ENCODE measurements around the gene ARHGEF4.

The ARHGEF4 gene

GRCh38 chr2:131081190-131081589 is 244.5 kb downstream of the ARHGEF4 start:
- H3K27me3 ChIP-seq, result no peaks in the 10 kb centered on the region
- no peak overlapping the region for H3K4me3 ChIP-seq
- H3K36me3 ChIP-seq, result peaks cover 35 to 66% (median 41%) of the 10 kb centered on the region in 3 donors
- intact Hi-C loops (cut with DNase I; ENCODE audit: low total_unique reads), result no loop called here
- no peak overlapping the region for H3K27ac ChIP-seq
- peaks cover 0 to 21% (median 9%) of the 10 kb centered on the region in 4 donors for H3K4me1 ChIP-seq
- H3K9me3 ChIP-seq, result no peaks in the 10 kb centered on the region
- TF ChIP-seq CTCF (IDR thresholded peaks at IDR 0.05), result no peak
- DNase-seq, result no peak

- DNase-seq, result no peak
- intact Hi-C loops (cut with DNase I; ENCODE audit: low total_unique reads), result no loop called here
- Histone ChIP-seq H3K27ac (no peak overlapping the region), H3K27me3 (no peaks in the 10 kb centered on the region), H3K9me3 (no peaks in the 10 kb centered on the region), H3K4me1 (peaks cover 0 to 27% (median 10%) of the 10 kb centered on the region in 4 donors), H3K4me3 (no peak overlapping the region), H3K36me3 (peaks cover 31 to 49% (median 32%) of the 10 kb centered on the region in 3 donors)
- no peak for TF ChIP-seq CTCF (IDR thresholded peaks at IDR 0.05)
Measured at GRCh38 chr2:131085646-131086045, 248.9 kb downstream of the ARHGEF4 start.

- no peak for DNase-seq
- Histone ChIP-seq H3K9me3 (no peaks in the 10 kb centered on the region), H3K4me3 (peak overlapping the region; percentile 73 to 91), H3K36me3 (peaks cover 3 to 18% (median 16%) of the 10 kb centered on the region in 3 donors), H3K27ac (peak overlapping the region; percentile 95 to 96), H3K4me1 (peaks cover 0 to 20% (median 13%) of the 10 kb centered on the region in 4 donors), H3K27me3 (no peaks in the 10 kb centered on the region)
- intact Hi-C loops (cut with DNase I; ENCODE audit: low total_unique reads), result loop anchor here (10.0 kb wide), 1 partner anchor 908 kb away; the partner anchor contains the start of genes MZT2B and SMPD4
- TF ChIP-seq CTCF (IDR thresholded peaks at IDR 0.05), result no peak
Measured at GRCh38 chr2:131092458-131093005, 255.8 kb downstream of the ARHGEF4 start.

GRCh38 chr2:131093006-131093695 is 256.4 kb downstream of the ARHGEF4 start, which contains the start of gene FAM168B:
Gene FAM168B, minus strand, starts transcription at chr2:131093460. Its CDS starts 10,814 bp downstream, at chr2:131082646.
- TF ChIP-seq CTCF (IDR thresholded peaks at IDR 0.05), result no peak
- intact Hi-C loops (cut with DNase I; ENCODE audit: low total_unique reads), result loop anchor here (10.0 kb wide), 1 partner anchor 908 kb away; the partner anchor contains the start of genes MZT2B and SMPD4

GRCh38 chr2:131093696-131094462 is 257.2 kb downstream of the ARHGEF4 start:
- Histone ChIP-seq H3K27me3 (no peaks in the 10 kb centered on the region), H3K4me1 (peaks cover 0 to 20% (median 13%) of the 10 kb centered on the region in 4 donors), H3K27ac (peak overlapping the region; percentile 95 to 96), H3K4me3 (peak overlapping the region; percentile 73 to 91), H3K9me3 (no peaks in the 10 kb centered on the region), H3K36me3 (peaks cover 0 to 7% (median 6%) of the 10 kb centered on the region in 3 donors)
- DNase-seq, result no peak
- intact Hi-C loops (cut with DNase I; ENCODE audit: low total_unique reads), result loop anchor here (10.0 kb wide), 1 partner anchor 909 kb away; the partner anchor contains the start of genes MZT2B and SMPD4
- TF ChIP-seq CTCF (IDR thresholded peaks at IDR 0.05), result no peak

More at GRCh38 chr2:131093006-131093695, 256.4 kb downstream of the ARHGEF4 start, which contains the start of gene FAM168B:
- Histone ChIP-seq H3K27me3 (no peaks in the 10 kb centered on the region), H3K4me1 (peaks cover 0 to 20% (median 13%) of the 10 kb centered on the region in 4 donors), H3K27ac (peak within 1 kb of the TSS; percentile 95 to 96), H3K4me3 (peak within 1 kb of the TSS; percentile 73 to 91), H3K36me3 (peaks cover 0 to 13% (median 10%) of the 10 kb centered on the region in 3 donors), H3K9me3 (no peaks in the 10 kb centered on the region)
- peak; percentile 81 to 92 for DNase-seq
